WTC11 (cell line): ENCODE data around the gene BCAT1.

Experiments used
- CREB1 ChIP-seq: sonication (generic); formaldehyde crosslinking; IDR thresholded peaks from 2 replicates; pipeline ENCODE4 v1.8.0; 2023; ENCODE audit warnings: mild to moderate bottlenecking, missing genetic modification reagents
- CTCF ChIP-seq: fragments of 200-600 bp; IDR thresholded peaks from 2 replicates; pipeline ENCODE4 v1.8.0; 2022; ENCODE audit warnings: antibody characterized with exemption
- NFATC4 ChIP-seq: fragments of 250-450 bp; sonication (Bioruptor Pico); IDR thresholded peaks from 2 replicates; pipeline ENCODE4 v1.9.0; 2021; ENCODE audit warnings: mild to moderate bottlenecking
- NR2C2 ChIP-seq: sonication (generic); formaldehyde crosslinking; IDR thresholded peaks from 2 replicates; pipeline ENCODE4 v1.8.0; 2022; ENCODE audit warnings: mild to moderate bottlenecking, missing genetic modification reagents
- USF1 ChIP-seq: sonication (generic); formaldehyde crosslinking; IDR thresholded peaks from 2 replicates; pipeline ENCODE4 v1.8.0; 2022; ENCODE audit warnings: mild to moderate bottlenecking, missing genetic modification reagents
- ZNF416 ChIP-seq: fragments of 250-450 bp; sonication (Bioruptor Pico); IDR thresholded peaks from 2 replicates; pipeline ENCODE4 v1.9.0; 2021; ENCODE audit warnings: mild to moderate bottlenecking, inconsistent platforms
- TF ChIP-seq, protein P1 (sequence below): sonication (generic); formaldehyde crosslinking; IDR thresholded peaks from 2 replicates; pipeline ENCODE4 v1.8.0; 2022; ENCODE audit warnings: mild to moderate bottlenecking, missing genetic modification reagents

GRCh38 chr12:24904871-24905270 lies 44.0 kb downstream of the BCAT1 start:
- TF ChIP-seq CREB1 (CRISPR knock-in tag) (no peak), CTCF (no peak), NR2C2 (no peak), NFATC4 (CRISPR knock-in tag) (no peak), USF1 (CRISPR knock-in tag) (no peak), ZNF416 (CRISPR knock-in tag) (no peak)
- TF ChIP-seq, protein P1, sequence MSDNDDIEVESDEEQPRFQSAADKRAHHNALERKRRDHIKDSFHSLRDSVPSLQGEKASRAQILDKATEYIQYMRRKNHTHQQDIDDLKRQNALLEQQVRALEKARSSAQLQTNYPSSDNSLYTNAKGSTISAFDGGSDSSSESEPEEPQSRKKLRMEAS (CRISPR knock-in tag): no peak
